WERI-Rb-1 (cell line): Measurements from ENCODE around the gene PSMC4.

ENCODE experiments used
- DNase-seq: peaks from one replicate; pipeline ENCODE4 v3.0.0-alpha.2; 2020
- H3K27ac ChIP-seq: fragments of 250-450 bp; sonication (Bioruptor Pico); 2 replicates; pipeline ENCODE4 v1.5.1; 2020; ENCODE audit warnings: mild to moderate bottlenecking, moderate library complexity
- H3K27me3 ChIP-seq: fragments of 250-450 bp; sonication (Bioruptor Pico); 2 replicates; pipeline ENCODE4 v1.5.1; 2021; ENCODE audit warnings: mild to moderate bottlenecking, low read depth, moderate library complexity; ENCODE audit not compliant: insufficient read depth, severe bottlenecking
- H3K36me3 ChIP-seq: fragments of 250-450 bp; sonication (Bioruptor Pico); 2 replicates; pipeline ENCODE4 v1.5.1; 2020; ENCODE audit warnings: mild to moderate bottlenecking, moderate library complexity
- H3K4me3 ChIP-seq: 2 replicates; pipeline ENCODE4 v1.5.1; 2011; ENCODE audit warnings: low read depth, mild to moderate bottlenecking, control low read depth, low read length
- H3K9me3 ChIP-seq: fragments of 250-450 bp; sonication (Bioruptor Pico); 2 replicates; pipeline ENCODE4 v1.5.1; 2021; ENCODE audit warnings: mild to moderate bottlenecking, moderate library complexity; ENCODE audit not compliant: severe bottlenecking
- CTCF ChIP-seq: IDR thresholded peaks from 2 replicates; pipeline ENCODE4 v1.5.1; 2011; ENCODE audit warnings: low read depth, mild to moderate bottlenecking, control low read depth, inconsistent platforms, low read length

The PSMC4 gene

DNA sequence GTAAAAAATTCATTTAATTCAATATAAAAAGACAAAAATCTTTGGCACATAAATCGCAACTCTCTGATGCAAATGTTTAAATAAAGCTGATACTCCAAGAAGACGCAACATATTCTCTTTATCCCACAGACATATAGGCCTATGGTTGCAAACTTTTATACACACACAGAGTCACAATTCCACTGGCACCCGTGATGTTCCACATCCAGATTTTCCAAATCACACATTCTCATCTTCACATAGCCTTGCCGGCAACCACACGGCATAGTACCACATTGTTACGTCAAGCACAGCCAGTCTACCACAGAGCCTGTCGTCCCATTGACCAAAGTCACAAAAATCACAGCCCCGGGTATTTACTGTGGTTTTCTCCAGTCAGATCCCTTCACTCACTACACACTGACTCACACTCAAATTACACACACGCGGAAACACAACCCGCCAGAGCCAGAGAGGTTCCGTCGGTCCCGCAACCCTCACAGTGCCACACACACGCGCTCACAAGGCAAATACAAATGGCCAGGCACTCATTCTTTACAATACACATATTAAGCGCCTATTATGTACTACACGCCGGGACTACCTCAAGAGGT is 25.3 kb downstream of the PSMC4 start:
- no peaks in the 10 kb centered on the region for H3K27me3 ChIP-seq
- no peaks in the 10 kb centered on the region for H3K9me3 ChIP-seq
- no peak for TF ChIP-seq CTCF
- peak overlapping the region; percentile 79 for H3K27ac ChIP-seq
- no peaks in the 10 kb centered on the region for H3K36me3 ChIP-seq
- DNase-seq = peak; percentile 14
- peak overlapping the region; percentile 88 for H3K4me3 ChIP-seq

GRCh38 chr19:39996811-39997637 is 26.1 kb downstream of the PSMC4 start, which contains the start of gene ZNF546:
Gene ZNF546, plus strand, starts transcription at chr19:39997060. Its CDS starts 1,267 bp downstream, at chr19:39998327.
- H3K27me3 ChIP-seq = no peaks in the 10 kb centered on the region
- DNase-seq = peak; percentile 87
- H3K36me3 ChIP-seq = no peaks in the 10 kb centered on the region
- no peaks in the 10 kb centered on the region for H3K9me3 ChIP-seq
- peak within 1 kb of the TSS; percentile 88 for H3K4me3 ChIP-seq
- no peak for TF ChIP-seq CTCF
- H3K27ac ChIP-seq = peak within 1 kb of the TSS; percentile 79

GRCh38 chr19:39997638-39998216 is 26.8 kb downstream of the PSMC4 start:
- Histone ChIP-seq H3K9me3 (no peaks in the 10 kb centered on the region), H3K27ac (no peak overlapping the region), H3K36me3 (no peaks in the 10 kb centered on the region), H3K27me3 (no peaks in the 10 kb centered on the region), H3K4me3 (peak overlapping the region; percentile 88)
- no peak for TF ChIP-seq CTCF
- no peak for DNase-seq

DNA sequence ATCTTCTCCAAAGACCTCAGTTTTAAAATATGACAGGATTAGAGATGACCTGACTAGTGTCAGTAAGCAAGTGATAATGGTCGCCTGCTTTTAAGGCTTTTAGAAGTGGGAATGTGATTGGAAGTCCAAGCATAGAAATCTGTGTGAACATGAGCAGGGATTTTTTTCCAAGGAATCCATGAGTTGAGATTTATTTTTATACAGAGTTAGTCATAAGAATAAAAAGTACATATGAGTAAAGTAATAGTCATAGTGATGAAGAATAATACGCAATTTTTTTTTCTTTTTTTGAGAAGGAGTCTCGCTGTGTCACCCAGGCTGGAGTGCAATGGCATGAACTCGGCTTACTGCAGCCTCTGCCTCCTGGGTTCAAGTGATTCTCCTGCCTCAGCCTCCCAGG is 27.5 kb downstream of the PSMC4 start:
- no peak overlapping the region for H3K4me3 ChIP-seq
- no peak for DNase-seq
- no peak overlapping the region for H3K27ac ChIP-seq
- no peak for TF ChIP-seq CTCF
- no peaks in the 10 kb centered on the region for H3K27me3 ChIP-seq
- H3K9me3 ChIP-seq = no peaks in the 10 kb centered on the region
- H3K36me3 ChIP-seq = no peaks in the 10 kb centered on the region

DNA sequence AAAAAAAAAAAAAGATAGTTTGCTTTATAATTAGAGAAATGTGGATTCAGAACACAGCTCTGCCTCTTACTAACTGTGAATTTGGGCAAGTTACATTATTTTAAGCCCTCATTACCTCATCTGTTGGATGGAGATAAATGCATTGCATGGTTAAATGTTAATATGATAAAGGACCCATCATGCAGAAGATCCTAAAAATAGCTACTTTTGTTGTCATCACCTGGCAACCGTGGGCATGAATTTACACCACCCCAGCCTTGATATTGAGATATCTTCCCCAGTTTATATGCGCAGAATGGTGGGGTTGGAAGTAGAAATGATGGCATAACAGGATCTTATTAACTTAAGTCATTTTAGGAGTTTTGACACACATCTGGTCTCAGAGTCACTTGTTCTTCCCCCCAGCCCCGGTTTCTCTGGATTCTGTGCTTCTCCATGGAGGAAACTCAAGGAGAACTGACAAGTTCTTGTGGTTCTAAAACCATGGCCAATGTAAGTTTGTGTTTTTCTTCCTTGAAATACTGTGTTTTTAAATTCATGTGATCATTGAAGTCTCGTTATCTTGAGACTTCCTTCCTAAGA is 34.8 kb downstream of the PSMC4 start:
- Histone ChIP-seq H3K27ac (no peak overlapping the region), H3K27me3 (no peaks in the 10 kb centered on the region), H3K4me3 (no peak overlapping the region), H3K9me3 (no peaks in the 10 kb centered on the region), H3K36me3 (peaks cover 13% of the 10 kb centered on the region)
- no peak for TF ChIP-seq CTCF
- DNase-seq = no peak
